K562 (cell line): ENCODE measurements around the gene CEP89.

ENCODE experiments used
- ATF7 ChIP-seq: fragments of 450-650 bp; IDR thresholded peaks from 2 replicates; pipeline ENCODE4 v1.7.1; 2014; ENCODE audit warnings: mild to moderate bottlenecking, moderate library complexity
- GATA2 ChIP-seq: sonication (generic); formaldehyde crosslinking; IDR thresholded peaks from 2 replicates; pipeline ENCODE4 v1.4.0; 2020; ENCODE audit warnings: mild to moderate bottlenecking, missing genetic modification reagents
- TF ChIP-seq, protein P1 (sequence below): fragments of 450-650 bp; IDR thresholded peaks from 2 replicates; pipeline ENCODE4 v1.6.1; 2016

DNA sequence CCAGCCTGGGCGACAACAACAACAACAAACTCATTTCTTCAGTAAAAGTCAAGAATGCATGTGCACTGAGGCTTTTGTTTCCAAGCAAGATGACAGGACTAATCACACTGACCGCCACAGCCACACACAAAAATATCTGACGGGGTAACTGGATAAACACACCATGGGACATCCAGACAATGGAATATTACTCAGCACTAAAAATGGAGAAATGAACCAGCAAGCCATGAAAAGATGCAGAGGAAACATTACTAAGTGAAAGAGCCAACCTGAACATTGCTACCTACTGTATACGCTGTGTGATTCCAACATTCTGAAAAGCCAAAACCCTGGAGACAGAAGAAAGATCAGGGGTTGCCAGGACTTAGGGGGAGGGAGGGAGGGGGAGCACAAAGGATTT is 37.0 kb upstream of the CEP89 start:
- TF ChIP-seq ATF7 (no peak), GATA2 (CRISPR knock-in tag) (no peak)
- TF ChIP-seq, protein P1, sequence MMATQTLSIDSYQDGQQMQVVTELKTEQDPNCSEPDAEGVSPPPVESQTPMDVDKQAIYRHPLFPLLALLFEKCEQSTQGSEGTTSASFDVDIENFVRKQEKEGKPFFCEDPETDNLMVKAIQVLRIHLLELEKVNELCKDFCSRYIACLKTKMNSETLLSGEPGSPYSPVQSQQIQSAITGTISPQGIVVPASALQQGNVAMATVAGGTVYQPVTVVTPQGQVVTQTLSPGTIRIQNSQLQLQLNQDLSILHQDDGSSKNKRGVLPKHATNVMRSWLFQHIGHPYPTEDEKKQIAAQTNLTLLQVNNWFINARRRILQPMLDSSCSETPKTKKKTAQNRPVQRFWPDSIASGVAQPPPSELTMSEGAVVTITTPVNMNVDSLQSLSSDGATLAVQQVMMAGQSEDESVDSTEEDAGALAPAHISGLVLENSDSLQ: no peak
